DMS114 treated with DMSO at 0.1 percent for 48 hours (cell line): ENCODE measurements around the gene FILIP1L.
"Not testable (repeated sequence)": the region's sequence is repeated elsewhere in the genome, so short reads cannot be mapped to it uniquely, and the experiment has no call there.

Experiments used
- DNase-seq: peaks from one replicate; lab custom pipeline; 2025; ENCODE audit not compliant: unreplicated experiment; lab: John Stamatoyannopoulos, UW

The FILIP1L gene

DNA sequence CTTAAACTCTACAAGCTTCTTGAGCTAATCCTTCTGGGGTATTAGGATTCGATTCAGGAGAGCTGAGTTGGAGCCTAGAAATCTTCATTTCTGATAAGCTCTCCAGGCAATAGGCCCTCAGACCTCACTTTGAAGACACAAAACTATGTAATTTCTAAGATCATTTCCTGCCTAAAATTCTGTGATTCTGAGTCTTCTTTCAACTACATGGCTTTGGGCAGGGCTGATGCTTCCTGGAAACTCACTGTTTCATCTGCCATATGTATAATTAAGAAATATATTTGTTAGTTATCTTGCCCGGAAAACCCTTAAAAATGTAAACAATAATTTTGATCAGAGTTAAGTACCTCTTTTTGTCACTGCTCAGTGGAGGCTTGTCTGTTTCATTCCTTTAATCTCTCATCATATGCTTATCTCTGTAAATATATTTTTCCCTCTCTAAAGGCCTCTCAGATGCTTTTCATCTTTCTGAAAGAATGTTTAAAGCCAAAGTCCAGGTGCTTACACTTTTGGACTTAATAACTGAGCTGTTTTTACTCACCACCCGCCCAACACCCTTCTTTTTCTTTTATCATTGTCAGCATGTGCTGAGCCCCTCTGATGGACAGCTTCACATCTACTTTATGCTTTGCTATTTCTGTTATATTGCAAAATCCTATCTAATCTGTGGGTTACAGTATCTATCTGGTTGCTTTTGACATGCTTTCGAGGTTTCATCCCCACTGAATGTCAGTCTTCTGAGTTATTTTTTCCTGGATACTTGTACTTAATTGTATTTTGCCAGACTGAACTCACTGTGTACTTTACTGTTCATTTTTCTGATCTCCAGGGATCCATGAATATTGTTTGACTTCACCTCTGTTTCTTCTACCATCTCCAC is 38.2 kb downstream of the FILIP1L start:
- no peak for DNase-seq

DNA sequence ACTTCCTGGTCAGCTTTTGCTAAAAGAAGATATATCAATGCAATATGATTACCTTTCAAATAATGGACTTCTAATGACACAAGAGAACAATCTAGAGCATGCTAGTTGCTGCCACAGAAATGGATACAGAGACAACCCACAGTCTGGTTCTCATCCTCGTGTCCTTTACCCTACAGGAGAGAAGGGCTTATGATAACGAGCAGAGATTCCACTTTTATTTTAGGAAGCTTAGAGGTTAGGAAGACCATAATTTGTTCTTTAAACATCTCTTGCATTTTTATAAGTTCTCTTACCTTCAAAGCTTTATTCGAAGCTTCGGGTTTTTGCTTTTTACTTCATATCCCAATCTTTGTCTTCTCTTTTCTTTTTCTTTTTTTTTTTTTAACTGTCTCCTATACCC is 39.1 kb downstream of the FILIP1L start:
- DNase-seq: no peak

- DNase-seq: no peak
Measured at GRCh38 chr3:100073714-100074307, 40.5 kb downstream of the FILIP1L start.

DNA sequence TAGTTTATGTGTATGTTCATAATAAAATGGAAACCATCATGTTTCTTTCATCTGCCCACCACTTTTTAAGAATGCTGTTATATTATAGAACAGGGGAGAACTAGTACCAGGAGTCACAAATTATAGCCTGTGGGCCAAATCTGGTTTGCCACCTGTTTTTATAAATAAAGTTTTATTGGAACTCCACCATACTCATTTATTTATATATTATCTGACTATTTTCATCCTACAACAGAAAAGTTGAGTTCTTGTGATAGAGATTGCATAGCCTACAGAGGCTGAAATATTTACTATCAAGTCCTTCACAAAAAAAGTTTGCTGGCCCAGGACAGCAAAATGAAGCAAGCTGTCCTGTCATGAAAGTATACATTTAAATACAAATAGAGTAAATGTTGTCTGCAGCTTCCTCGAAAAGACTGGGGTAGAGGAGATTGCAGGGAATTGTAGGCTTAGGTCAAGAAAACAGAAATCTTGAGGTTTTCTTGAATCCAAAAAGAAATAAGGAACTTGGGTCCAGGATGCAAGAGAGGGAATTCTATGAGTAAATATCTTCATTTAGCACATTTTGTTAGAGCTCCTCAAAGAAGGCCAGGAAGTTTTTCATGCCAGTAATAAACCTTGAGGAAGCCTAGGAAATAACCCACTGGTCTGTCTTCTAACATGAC is 41.1 kb downstream of the FILIP1L start:
- DNase-seq: no peak

DNA sequence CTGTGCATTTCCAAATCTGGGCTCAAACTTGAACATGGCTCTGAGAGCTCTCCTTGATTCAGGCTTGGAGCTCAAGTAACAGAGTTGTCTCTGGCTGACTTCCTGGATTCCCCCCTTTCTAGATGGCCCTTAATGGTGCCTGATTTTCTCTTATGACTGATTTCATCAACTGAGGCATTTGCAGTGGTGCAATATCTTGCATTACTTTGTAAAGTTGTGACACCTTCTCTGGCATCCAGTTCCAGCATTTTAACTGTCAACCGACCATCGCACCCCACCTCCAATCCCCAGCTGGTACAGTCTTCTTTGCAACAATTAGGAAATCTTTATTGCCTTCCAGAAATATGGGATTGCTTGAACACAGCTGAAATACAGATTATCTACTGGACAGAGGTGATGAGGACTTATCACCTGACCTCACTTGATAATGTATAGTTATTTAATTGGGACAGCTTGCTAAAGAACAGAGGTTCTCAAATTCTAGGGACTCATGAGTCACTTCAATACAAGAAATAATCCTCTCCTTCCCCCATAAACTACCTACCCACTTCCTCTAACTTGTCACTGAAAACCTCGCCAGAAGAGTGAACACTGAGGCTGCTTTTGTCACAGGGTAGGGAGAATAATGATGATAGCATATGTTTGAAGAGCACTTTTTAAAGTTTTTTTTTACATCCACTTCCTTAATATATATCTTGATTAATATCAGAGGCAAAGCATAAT is 41.8 kb downstream of the FILIP1L start:
- no peak for DNase-seq

DNA sequence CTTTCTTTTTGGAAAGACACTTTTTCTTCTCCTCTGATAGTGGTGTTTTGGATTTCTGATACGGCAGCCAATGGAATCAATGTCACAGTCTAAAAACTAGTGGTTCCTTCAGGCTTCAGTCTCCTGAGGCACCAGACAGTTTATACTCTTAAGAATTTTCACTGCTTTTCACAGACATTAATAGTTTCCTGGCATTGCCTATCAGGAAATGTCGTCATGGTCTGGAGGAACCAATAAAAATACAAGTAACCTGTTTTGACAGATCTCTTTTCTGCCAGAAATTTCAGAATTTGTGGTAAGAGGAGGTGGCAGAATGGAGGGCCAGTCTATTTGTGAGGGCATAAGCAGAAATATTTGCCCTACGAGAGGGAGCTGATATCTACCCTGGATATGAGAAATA is 44.8 kb downstream of the FILIP1L start:
- DNase-seq: no peak

GRCh38 chr3:100068826-100069225 is 45.5 kb downstream of the FILIP1L start:
- DNase-seq: no peak

- no peak for DNase-seq
Measured at GRCh38 chr3:100067589-100067988, 46.7 kb downstream of the FILIP1L start.

- no peak for DNase-seq
Measured at GRCh38 chr3:100063929-100064461, 50.3 kb downstream of the FILIP1L start.

- DNase-seq: no peak
Measured at GRCh38 chr3:100062665-100063064, 51.6 kb downstream of the FILIP1L start.

- no peak for DNase-seq
Measured at GRCh38 chr3:100060685-100061484, 53.4 kb downstream of the FILIP1L start.

DNA sequence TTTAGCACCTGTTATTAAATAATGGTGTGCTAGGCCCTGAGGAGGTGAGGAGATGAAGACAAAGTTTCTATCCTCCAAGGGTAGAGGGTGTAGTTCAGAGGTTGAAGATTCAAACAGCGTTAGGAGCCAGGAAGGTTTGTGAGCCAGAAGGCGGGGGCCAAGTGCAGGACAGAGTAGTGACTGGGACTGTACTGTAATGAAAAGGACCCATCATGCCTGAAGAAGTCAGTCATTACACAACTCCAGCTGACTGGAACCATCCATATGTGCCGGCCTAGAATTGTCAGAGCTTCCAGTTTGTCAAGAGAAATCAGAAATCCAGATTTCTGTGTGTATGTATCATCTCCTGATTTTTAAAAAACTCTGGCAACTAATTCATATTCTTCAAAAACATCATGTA is 54.8 kb downstream of the FILIP1L start:
- no peak for DNase-seq

DNA sequence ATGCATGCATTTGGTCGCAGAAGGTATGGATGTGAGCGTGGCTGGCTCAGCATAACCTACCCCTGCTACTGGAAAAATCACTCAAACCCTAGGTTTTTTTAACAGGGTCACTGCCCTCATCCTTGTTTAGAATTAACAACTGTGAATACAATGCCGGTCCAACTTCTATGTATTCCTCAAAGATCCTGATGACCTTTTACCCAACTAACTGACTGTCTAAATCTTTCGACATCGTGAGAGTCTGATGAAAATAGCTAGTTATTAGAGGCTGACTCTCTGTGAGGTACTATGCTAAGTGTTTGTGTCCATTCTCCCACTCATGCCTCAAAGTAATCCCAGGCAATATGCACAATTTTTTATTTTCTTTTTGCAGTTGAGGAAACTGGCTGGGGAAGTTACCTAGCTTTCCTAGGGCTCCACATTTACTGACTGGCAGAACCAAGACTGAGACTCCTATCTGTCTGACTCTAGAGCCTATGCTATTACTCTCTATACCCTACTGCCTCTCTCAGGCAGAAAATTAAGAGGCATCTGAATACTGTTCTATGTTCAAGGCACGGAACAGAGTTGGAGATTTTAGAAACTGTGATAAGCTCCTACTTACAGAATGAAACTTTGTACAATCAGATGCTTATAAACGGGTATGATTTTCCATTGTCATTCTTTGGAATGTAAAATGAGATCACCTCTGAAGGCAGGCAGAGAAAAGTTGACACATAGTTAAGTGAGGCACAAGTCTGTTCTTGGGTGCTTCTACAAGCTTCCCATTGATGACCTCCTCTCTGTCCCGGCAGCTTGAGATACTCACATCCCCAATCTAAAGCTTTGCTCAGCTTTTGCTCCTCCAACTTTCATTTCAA is 56.4 kb downstream of the FILIP1L start:
- no peak for DNase-seq

DNA sequence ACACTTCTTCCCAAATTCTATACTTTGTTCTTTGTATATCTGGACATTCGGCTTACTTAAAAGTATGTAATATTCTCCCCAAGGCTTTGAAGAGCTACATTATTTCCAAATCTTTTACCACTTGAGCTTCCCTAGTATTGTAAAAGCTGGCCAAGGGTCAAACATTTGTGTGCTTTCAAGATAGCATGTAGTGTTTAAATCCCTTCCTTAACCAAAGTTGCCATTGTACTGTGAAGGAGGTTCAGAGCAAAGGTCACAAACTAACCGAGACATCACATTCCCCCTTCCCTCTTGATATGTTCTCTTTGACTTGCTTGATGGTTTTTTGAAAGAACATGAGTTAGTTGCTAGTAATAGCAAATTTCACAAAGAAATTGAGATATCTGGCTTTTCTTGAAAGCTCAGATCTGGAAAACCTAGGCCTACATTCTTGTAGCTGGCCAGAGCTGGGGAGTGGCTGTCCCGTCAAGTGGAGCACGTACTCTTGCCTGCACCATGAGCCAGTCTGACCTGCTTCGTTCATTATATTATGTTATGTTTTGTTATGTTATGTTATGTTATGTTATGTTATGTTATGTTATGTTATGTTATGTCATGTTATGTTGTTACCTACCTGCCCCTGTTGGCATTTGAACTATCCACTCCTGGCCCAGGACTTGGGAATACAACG is 60.2 kb downstream of the FILIP1L start:
- DNase-seq: no peak

GRCh38 chr3:100051513-100051912 is 62.8 kb downstream of the FILIP1L start:
- DNase-seq: not testable (repeated sequence)

GRCh38 chr3:100048248-100048647 is 66.1 kb downstream of the FILIP1L start:
- no peak for DNase-seq

DNA sequence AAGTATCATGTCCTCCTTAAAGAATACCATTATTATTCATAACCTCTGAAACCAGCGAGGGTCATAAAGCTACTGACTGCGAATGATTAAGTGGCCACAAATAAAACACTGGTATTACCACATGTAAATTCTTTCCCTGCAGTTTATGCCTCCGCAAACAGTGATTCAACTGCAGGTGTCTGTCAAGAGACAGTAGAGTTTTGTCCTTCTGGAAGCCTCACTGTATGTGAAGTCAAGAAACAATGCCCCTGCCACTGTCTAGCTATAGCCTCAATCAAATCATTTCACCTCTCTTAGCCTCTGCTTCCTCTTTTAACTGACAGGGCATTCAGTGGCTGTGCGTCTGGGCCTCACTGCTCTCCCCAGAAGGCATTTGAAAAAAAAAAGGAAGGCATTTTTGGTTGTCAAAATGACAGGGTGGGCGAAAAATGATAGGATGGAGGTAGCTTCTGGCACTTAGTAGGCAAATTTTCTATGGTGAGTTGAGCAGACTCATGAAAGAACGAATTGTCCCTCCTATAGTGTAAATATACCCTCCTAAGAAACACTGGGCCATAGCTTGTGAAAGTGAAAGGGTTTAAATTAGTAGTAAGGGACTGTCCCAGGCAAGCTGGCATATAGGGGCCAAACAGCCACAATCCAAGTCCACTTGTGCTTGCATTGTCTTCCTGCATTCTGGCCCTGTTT is 66.7 kb downstream of the FILIP1L start:
- no peak for DNase-seq

DNA sequence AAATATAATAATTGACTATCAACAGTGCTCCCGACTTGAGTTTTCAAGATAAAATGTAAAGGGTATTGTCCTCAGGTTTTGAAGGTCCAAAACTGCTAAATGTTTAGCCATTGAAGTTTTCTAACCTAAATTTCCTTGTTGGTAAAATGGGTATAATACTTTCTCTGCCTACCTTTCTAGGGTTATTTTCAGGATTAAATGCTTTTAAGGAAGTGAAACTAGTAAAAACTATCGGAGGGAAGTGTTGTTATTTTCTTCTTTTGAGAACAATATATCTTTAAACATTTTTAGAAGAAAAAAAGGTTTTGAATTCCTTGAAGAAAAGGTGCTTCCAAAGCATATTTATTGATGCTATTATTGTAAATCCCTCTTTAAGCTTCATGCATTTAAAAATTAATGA is 67.3 kb downstream of the FILIP1L start:
- DNase-seq: no peak
